Measurements from ENCODE around the gene PPIF.

Gene PPIF

DNA sequence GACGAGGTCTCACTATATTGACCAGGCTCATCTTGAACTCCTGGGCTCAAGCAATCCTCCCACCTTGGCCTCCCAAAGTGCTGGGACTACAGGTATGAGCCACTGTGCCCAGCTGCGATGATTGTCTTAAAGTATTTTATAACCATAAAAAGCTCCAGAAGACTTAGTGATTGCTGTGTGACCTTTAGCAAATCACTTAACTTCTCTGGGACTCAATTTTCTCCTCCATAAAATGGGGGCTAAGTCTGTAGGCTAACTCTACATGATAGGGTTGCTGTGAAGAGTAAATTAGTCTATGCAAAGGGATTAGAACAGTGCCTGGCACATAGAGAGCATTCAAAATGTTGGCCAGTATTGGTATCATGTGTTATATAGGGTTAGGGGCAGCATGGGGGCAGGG, 42.8 kb downstream of the PPIF start:
- no peak for DNase-seq

DNA sequence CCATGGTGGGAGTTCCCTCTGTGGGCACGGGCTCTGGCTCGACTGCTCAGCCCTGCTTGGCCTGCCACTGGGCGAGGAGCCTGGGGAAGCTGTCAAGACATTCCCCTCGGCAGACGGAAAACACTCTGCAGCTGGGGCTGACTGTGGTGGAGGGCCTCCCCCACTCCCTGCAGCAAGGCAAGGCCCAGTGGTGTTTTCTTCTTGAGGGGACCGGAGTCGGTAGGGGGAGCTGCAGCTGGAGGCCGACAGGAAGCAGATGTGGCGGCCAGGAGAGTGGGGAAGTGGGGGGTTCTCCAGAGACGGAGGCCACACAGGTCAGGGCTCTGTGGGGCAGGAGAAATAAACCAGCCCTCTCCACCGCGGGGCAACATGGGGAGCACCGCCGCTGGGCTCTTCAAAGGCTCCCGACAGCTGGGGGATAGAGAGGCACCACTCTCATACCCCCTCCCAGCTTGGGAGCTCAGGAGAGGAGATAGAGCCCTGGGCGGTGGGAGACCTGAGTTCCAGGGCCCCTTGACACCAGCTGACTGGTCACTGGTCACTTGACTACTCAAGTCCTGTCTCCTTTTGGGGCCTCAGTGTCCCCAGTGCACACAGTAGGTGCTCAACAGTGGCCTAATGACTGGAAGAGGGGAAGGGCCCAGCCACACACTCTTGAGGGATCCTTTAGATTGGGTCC, 43.4 kb downstream of the PPIF start:
- no peak for DNase-seq

DNA sequence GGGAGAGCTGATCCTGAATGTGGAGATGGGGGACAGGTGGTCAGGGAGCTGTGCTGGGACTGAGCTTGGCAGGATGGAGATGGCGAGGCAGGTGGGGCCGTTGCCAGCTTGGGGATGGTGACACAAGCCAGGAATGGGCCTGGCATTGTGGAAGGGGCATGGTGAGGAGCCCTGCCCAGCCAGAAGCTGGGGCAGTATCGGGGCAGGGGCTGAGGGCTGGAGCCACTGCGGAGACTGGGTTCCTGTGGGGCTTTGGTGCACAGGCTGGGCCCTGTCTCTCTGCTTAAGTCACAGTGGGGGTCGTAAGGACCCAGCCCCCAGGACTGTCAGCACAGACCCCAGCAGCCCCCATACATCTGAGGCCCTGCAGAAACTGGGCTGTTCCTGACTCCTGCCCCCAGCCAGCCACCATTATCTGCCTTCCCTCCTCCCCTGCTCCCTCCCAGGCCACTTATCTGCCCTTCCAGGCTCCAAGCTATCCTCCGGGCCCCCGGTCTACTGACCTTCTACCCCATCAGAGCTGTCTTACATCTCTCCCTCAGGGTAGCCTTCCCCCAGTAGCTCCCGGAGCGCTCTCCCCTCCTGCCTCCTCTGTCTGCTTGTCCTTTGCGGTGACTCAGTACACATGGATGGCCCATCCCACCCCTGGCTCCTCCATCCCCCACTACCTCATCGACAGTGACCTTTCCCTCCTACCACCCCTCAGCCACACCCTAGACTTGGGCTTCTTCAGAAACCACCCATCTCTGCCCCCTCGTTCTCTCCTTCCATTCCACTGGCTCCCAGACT, 44.2 kb downstream of the PPIF start:
- no peak for DNase-seq

DNA sequence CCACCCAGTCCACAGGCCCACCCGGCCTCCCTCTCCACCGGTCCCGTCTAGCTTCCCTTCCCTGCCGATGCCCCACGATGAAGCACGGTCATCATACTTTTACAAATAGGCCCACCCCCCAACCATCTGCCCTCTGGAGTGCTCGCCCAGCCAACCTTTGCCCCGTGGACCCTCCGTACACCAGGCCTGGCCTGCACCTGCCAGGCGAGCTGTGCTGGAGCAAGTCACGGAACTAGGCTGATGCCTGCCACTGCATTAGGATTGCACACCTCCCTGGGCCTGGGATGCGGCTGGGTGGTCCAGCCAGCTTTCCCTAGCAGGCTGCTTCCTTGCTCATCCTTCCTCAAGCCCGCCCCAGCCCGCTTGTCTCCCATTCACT, 44.7 kb downstream of the PPIF start:
- DNase-seq = no peak

DNA sequence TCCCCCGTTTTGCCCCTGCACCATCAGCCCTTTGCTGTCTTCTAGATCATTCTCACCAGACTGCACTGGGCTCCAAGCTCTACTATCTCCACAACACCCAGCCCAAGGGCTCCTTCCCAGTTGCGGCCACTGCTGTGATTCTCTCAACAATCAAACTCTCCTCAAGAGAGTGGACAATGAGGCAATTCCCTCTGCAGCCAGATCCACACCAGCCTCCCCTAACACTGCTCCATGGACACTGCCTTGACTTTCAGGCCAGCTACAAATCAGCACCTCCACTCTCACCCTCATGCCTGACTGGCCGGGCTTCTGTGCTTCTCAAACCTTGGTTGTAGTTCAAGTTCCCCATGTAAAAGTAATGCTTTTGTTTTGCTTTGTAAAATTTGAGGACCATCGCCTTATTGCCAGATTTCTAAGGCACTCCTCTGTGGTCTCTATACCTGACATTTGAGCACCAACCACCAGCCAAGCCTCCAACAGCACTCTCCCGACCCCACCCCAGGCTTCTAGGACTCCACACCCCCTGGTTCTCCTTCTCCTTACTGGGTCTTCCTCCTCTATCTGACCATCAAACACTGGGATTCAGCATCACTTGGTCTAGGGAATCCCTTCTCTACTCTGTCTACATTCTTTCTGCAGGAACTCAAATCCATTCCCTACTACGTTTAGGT, 45.4 kb downstream of the PPIF start:
- DNase-seq = no peak

DNA sequence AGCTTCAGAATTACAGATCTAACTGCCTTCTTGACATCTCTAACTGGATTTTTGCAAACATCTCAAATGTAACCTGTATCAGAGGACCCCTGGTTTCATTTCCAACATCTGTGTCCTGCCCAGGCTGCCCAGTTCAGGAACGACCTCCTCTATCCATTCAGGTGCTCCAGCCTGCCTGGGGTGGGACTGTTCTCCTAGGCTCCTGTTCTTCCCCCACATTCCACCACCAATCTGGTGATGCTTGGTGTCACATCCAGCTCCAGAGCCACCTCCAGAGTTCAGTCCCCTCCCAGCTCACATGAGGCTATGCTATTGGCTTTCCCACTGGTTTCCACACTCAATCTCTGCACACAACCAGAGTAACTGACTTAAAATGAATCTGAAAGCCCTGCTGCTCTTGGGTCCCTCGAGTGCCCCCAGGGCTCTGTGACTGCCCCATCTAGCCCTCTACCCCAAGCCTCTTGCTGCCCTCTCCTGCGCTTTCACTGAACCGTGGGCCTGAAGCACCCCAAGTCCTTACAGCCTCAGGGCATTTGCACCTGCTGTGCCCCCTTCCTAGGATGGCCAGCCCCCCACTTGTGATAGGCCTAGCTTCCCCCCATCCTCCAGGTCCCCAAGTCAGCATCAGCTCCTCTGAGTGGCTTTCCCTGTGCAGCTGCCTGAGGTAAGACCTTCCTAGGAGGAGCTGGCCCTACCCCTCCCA, 46.1 kb downstream of the PPIF start:
- no peak for DNase-seq

DNA sequence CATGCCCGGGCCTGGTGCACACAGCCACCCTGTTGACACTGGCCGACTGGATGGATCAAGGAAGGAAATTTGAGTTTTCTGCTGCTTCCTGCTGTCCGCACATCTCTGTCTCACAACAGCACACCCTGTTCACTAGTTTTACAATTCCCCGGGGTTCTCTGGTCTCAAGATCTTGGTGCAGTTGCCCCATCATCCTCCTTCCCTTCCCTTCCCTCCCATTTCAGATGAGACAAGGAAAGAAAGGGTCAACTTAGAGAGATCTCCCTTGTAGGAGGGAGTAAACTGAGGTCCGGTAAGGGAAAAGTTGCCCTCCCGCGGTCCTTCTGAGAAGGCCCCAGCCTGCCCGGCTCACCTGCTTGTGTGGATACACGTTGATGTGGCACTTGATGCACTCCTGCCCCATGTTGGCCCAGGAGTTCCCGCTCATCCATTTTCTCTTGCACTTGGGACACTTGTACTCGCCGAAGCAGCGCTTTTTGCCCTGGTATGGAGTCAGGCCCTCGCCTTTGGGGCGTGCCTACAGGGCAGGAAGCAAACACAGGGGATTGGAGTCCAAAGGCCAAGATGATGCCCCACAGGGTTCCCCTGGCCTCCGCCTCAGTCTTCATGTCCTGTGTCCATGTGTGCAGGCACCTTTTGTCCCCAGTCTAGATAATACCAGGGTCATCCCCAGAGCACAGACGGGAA, 46.8 kb downstream of the PPIF start:
- DNase-seq = no peak

DNA sequence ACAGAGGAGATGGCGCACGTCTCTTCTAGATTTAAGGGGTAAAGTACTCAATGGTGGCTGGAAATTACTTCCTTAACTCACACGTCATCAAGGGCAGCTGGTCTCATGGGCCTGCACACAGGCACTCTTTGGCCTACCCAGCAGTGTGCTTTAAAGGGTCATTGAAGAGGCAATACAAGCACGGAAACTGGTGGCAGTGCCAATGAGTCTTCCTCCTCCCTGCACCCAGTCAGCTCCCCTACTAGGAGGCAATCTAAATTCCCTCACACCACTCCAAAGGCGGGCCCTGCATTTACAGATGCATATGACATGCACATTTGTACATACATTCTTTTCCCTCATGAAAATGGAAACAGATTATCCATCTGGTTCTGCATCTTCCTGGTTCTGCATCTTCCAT, 47.4 kb downstream of the PPIF start:
- no peak for DNase-seq

DNA sequence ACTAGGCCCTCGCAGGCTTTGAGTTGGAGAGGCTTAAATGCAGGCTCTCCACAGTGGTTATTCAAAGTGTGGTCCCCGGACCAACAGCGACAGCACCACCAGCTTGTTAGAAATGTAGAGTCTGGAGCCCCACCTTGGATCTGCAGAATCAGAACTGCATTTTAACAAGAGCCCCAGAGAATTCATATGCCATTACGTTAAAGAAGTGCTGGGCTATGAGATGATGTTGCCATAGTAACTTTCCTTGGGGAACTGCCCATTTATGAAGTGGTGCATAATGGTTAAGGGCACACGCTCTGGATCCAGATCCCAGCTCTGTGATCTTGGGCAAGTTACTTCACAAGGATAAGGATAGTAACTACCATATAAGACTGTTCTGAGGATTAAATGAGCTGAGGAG, 49.3 kb downstream of the PPIF start:
- DNase-seq = peak; percentile 81

DNA sequence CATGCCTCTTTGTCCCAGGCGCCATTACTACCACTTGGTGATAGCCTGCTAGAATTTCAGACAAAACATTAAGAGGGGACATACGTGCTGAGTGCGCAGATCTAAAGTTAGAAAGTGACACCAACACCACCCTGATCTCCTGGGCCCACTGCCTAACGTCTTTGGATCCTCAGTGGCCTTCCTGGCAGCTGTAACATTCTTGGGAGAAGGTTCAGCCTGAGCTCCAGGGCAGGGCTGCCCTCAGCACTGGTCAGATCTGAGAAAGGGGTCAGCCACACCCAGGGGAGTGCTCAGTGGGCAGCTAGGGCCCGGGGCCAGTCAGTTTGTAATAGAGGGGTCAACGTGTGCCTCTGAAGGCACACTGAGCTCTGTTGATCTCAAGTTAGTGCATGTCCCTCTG, 49.8 kb downstream of the PPIF start:
- DNase-seq = no peak

DNA sequence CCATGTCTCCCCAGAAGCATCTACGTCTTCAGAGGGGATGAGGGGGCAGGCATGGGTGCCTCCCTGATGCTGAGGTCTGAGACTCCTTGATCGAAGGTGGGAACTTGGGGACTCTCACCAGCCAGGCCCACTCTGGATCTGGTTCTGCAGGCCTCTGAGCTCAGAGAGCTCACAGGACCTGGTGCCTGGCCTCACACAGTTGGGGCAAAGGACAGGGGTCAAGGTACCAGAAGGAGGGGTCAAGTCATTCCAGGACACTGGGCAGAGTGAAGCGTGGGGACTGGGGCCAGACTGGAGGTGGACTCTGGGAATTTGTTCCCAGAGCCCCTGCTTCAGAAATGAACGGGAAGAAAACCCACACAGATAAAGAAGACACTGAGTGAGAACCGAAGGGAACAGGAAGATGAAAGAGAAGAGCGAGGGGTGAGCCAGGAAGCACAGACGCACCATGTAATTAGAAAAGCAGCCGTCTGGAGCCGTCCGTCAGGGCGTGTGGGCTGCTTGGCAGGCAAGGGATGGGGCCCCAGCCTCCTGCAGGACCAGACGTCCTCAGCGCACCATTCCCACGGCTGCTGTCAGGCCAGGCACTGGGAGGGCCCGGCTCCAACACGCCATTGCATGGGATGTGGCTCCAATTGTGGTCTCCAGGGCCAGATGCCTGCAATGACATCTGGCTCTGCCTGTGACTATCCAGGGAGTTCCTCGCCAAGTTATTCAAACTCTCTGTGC, 50.5 kb downstream of the PPIF start:
- DNase-seq = no peak

DNA sequence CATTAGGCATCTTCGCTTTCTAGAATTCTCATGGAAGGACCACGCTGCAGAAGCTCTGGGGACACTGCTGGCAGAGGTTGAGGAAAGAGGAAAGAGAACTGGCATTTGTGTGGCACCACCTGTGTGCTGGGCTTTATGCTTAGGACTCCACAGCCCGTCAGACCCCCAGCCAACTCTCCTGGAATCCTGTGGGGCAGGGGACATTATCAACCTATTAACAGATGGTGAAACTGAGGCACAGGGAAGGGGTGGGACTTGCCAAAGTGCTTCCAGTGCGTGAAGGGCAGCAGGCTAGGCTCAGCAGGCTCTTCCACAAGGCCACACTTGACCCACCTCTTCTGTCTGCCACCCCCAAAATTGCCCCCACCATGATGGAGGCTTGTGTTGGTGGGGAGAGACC, 51.4 kb downstream of the PPIF start:
- DNase-seq = no peak

DNA sequence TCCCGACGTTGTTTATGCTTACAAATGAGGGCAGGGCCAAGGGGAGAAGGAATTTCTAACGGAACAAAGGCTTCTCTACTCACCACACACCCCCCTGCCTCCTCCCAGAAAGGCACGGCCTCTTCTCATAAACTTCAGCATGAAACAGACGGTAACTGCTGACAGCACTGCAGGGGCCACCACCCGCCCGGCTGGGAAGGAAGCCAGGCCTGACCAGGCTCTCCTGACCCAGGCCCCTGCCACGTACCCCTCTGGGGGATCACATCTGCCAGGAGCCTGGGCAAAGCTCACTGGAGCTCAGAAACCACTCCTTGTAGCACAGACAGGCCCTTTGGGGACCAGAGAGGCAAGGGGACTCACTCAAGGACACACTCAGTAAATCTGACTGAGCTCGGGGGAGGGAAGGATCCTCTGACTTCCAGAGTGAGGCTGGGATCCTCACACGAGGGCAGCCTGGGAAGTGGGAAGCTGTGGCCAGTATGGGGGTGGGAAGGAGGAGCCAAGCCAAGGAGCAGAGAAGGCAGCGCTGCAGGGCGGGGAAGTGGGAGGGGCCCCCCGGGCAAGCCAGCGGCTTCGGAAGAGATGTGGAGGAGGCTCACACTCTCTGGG, 52.1 kb downstream of the PPIF start:
- peak; percentile 88 for DNase-seq

DNA sequence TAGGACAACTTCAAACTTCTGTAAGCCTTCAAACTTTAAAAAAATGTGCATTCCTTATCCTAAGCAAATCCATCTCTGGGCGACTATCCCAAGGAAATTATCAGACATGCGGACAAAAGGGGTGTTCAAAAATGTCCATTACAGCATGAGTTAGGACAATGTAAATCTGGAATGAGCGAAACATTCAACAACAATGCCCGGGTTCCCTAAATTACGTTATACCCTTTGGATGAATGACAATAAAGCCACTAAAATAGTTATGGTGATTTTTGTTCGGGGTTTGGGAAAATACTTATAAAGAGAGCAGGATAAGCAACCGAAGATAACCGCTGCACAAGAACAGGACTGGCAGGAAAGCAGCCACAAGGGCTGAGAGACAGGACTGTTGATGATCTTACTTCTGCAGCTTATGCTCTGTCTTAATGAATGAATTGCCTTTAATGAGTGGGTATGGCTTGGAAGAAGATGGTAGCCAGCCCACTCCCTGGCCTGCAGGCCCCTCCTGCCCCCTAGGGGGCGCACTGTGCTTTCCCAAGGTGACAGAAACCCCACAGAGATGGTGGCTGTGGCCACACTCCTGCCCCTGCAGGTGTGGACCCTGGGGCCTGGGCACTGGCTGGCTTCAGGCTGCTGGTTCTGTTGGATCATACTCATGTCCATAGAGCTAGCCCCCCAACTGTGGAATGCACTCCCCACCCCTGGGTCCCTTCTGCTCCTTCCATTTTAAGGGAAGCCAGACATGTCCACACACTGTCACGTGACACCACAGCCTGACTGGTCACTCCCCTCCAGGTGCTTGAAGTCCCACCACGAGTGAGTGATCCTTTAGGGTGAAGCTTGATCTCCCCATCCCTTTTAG, 53.1 kb downstream of the PPIF start:
- peak; percentile 59 for DNase-seq

DNA sequence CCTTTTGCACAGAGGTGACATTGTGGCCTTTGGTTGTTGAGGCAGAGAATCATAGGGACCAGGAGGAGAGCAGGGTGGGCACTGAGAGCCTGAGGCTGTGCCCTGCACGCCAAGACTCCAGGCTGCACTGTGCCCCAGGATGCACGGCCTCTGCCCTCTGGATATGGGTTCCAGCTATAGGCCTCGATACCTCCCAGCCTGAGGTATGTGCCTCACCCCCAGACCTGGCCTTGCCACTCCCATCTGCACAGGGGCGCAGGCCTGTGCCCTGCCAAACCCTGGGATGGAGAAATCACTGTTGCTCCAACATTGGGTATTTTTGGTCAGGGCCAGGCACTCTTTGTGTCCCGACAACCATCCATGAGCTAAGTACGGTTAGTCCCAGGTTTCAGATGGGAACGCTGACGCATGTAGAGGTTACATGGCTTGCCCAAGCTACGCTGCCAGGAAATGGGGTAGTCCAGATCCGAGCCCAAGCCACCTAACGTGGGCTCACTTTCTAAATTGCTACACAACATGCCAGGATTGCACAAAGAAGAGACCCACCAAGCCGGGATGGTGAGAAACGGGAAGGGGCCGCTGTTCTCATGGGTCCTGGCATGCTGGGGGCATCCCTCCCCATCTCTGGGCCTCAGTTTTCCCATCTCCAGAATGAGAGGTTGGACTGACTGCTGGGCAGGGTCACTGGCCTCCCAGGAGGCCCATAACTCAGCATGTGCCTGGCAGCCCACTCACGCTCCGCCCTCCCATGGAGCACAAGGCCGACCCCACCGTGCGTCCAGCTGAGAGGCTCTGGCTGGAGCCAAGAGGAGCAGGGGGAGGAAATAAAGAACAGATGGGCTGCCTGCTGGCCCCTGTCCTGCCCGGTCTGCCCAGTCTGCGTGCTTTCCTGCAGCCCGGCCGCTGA, 54.0 kb downstream of the PPIF start:
- DNase-seq = no peak

DNA sequence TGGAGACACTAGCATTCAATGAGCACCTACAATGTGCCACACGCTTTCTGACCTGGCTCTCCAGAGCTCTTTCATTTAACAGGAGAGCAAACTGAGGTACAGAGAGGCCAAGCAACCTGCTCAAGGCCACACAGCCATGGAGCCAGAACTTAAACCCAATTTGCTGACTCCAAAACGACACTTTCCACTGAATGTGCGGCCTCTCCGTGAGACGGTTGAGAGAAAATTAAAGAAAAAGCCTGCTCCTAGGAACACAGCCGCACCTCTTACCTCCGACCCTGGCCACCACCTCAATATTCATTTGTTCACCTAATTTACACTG, 55.3 kb downstream of the PPIF start:
- no peak for DNase-seq

DNA sequence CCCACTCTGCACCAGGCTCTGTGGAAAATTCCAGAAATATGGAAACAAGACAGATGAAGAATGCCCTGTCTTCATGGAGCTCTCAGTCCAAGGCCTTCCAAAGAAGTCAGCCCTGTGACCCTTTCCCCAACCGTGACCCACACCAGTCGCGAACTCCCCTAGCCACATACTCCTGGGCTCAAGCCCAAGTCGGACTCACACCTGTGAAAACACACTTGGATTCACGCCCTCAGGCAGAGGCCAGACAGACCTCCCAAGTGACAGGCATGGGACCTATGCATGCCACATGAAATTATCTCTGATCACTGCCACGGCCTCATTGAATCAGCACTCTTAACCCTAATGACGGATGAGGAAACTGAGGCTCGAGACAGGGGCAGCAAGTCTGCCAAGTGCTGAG, 55.7 kb downstream of the PPIF start:
- DNase-seq = no peak

DNA sequence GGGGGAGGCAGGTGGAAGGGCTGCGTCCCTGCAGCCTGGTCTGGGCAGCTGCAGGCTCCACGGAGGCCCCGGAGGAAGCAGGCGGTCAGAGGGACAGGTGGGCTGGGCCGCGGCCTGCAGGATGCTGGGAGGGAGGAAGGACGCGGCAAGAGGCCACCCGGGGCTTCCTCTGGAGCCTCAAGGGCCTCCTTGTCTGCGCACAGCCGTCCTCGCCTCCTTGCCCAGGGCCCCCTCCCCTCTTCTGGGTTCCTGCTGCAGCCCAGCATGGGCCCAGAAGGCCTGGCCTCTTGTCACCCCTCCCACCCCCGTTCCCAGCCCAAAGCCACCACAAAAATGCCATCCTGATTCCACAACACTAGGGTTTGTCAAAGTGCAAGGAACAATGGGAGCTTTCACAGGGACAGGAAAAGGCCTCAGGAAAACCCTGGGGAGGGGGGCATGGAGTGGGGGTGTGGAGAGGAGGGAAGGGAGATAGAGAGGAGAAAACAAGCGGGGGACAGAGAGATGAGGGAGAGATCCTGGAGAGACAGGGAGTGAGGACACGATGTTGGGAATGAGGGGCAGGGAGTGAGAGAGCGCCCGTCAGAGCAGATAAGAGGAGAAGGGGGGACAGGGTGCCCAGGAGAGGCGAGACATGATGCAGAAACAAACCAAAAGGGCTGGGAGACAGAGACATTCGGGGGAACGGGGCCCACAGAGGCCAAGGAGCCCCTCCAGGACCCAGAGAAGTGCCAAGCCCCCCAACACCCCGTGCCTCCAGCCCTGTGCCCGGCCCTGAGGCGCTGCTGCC, 56.4 kb downstream of the PPIF start:
- peak; percentile 70 for DNase-seq

DNA sequence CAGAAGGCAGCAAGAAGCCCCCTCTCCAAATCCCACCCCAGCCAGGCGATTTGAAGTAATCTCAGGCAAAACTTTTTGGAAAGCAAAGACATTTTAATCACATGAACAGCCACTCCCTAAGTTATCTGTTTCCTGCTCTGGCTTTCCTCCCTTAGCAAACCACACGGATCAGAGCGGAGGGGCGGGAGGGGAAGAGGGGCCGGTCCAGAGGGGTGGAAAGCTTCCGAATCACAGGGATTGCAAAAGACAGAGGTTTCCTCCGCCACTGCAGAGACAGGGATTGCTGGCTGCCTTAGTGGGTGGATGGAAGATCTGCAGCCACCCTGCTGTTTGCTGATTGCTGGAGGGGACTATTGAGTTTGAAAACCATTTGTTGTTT, 57.0 kb downstream of the PPIF start:
- peak; percentile 84 for DNase-seq

Data from eye (tissue), 1 donor.